ENCODE data around the gene NKD2.
"Not testable (repeated sequence)": the region's sequence is repeated elsewhere in the genome, so short reads cannot be mapped to it uniquely, and the experiment has no call there.

NKD2 gene

GRCh38 chr5:965604-966344 lies 42.8 kb upstream of the NKD2 start:
- TF ChIP-seq JUND (IDR thresholded peaks at IDR 0.05; ENCODE audit: low read depth) = no peak
- DNase-seq (ENCODE audit: low read depth in 1 of 2, low spot score in 1 of 2) = peak in 1 of 2 experiments; percentile 32
- in situ Hi-C loops (cut with HindIII; ENCODE audit: low pct_unique_long_range_greater_than_20kb, low sequenced_read_pairs) = no loop called here

- DNase-seq (ENCODE audit: low read depth in 1 of 2, low spot score in 1 of 2) = no peak
- in situ Hi-C loops (cut with HindIII; ENCODE audit: low pct_unique_long_range_greater_than_20kb, low sequenced_read_pairs) = no loop called here
- no peak for TF ChIP-seq JUND (IDR thresholded peaks at IDR 0.05; ENCODE audit: low read depth)
These were observed 42.3 kb upstream of the NKD2 start for GRCh38 chr5:966345-966710.

- in situ Hi-C loops (cut with HindIII; ENCODE audit: low pct_unique_long_range_greater_than_20kb, low sequenced_read_pairs) = no loop called here
- DNase-seq (ENCODE audit: low read depth in 1 of 2, low spot score in 1 of 2) = no peak
- no peak for TF ChIP-seq JUND (IDR thresholded peaks at IDR 0.05; ENCODE audit: low read depth)
These were observed 41.7 kb upstream of the NKD2 start for GRCh38 chr5:966941-967340.

- in situ Hi-C loops (cut with HindIII; ENCODE audit: low pct_unique_long_range_greater_than_20kb, low sequenced_read_pairs) = no loop called here
- no peak for TF ChIP-seq JUND (IDR thresholded peaks at IDR 0.05; ENCODE audit: low read depth)
These were observed 39.7 kb upstream of the NKD2 start for GRCh38 chr5:968881-969280.

GRCh38 chr5:969408-969839 lies 39.2 kb upstream of the NKD2 start:
- no peak for TF ChIP-seq JUND (IDR thresholded peaks at IDR 0.05; ENCODE audit: low read depth)
- in situ Hi-C loops (cut with HindIII; ENCODE audit: low pct_unique_long_range_greater_than_20kb, low sequenced_read_pairs) = no loop called here
- DNase-seq (ENCODE audit: low read depth in 1 of 2, low spot score in 1 of 2) = no peak

More at GRCh38 chr5:968881-969280, 39.7 kb upstream of the NKD2 start:
- DNase-seq (ENCODE audit: low read depth in 1 of 2, low spot score in 1 of 2) = no peak

- DNase-seq (ENCODE audit: low read depth in 1 of 2, low spot score in 1 of 2); in situ Hi-C loops (cut with HindIII; ENCODE audit: low pct_unique_long_range_greater_than_20kb, low sequenced_read_pairs): not testable (repeated sequence)
These were observed 36.0 kb upstream of the NKD2 start for GRCh38 chr5:972575-972974.

- in situ Hi-C loops (cut with HindIII; ENCODE audit: low pct_unique_long_range_greater_than_20kb, low sequenced_read_pairs) = no loop called here
- DNase-seq (ENCODE audit: low read depth in 1 of 2, low spot score in 1 of 2) = no peak
- no peak for TF ChIP-seq JUND (IDR thresholded peaks at IDR 0.05; ENCODE audit: low read depth)
These were observed 31.5 kb upstream of the NKD2 start for GRCh38 chr5:976849-977751.

- no peak for DNase-seq (ENCODE audit: low read depth in 1 of 2, low spot score in 1 of 2)
- in situ Hi-C loops (cut with HindIII; ENCODE audit: low pct_unique_long_range_greater_than_20kb, low sequenced_read_pairs) = no loop called here
- no peak for TF ChIP-seq JUND (IDR thresholded peaks at IDR 0.05; ENCODE audit: low read depth)
These were observed 30.5 kb upstream of the NKD2 start for GRCh38 chr5:978054-978453.

GRCh38 chr5:978693-979092 lies 29.9 kb upstream of the NKD2 start:
- no peak for DNase-seq (ENCODE audit: low read depth in 1 of 2, low spot score in 1 of 2)

GRCh38 chr5:979100-979817 lies 29.3 kb upstream of the NKD2 start:
- in situ Hi-C loops (cut with HindIII; ENCODE audit: low pct_unique_long_range_greater_than_20kb, low sequenced_read_pairs) = no loop called here
- TF ChIP-seq JUND (IDR thresholded peaks at IDR 0.05; ENCODE audit: low read depth) = no peak
- no peak for DNase-seq (ENCODE audit: low read depth in 1 of 2, low spot score in 1 of 2)

More at GRCh38 chr5:978693-979092, 29.9 kb upstream of the NKD2 start:
- no peak for TF ChIP-seq JUND (IDR thresholded peaks at IDR 0.05; ENCODE audit: low read depth)
- in situ Hi-C loops (cut with HindIII; ENCODE audit: low pct_unique_long_range_greater_than_20kb, low sequenced_read_pairs) = no loop called here

- TF ChIP-seq JUND (IDR thresholded peaks at IDR 0.05; ENCODE audit: low read depth) = no peak
- peak in 1 of 2 experiments; percentile 52 for DNase-seq (ENCODE audit: low read depth in 1 of 2, low spot score in 1 of 2)
- in situ Hi-C loops (cut with HindIII; ENCODE audit: low pct_unique_long_range_greater_than_20kb, low sequenced_read_pairs) = no loop called here
These were observed 28.5 kb upstream of the NKD2 start for GRCh38 chr5:980001-980588.

GRCh38 chr5:980966-981365 lies 27.6 kb upstream of the NKD2 start:
- TF ChIP-seq JUND (IDR thresholded peaks at IDR 0.05; ENCODE audit: low read depth) = no peak
- no peak for DNase-seq (ENCODE audit: low read depth in 1 of 2, low spot score in 1 of 2)
- in situ Hi-C loops (cut with HindIII; ENCODE audit: low pct_unique_long_range_greater_than_20kb, low sequenced_read_pairs) = no loop called here
